Keratinocyte (primary cell): ENCODE measurements around the gene HMCN1. TPM values are rescaled to one million over a fixed set of nuclear protein-coding genes. Genes with fewer than 3 reads are reported as not detected.

Source experiments
- DNase-seq: peaks from one replicate; pipeline ENCODE4 v3.0.0-alpha.2; 2011; ENCODE audit warnings: low read depth, missing footprints, low spot score
- FAIRE-seq: peaks from 2 replicates; lab custom pipeline; 2011; peaks lifted over from hg19 to GRCh38; lab: Jason Lieb, UNC
- H2AFZ ChIP-seq: 2 replicates; pipeline ENCODE4 v1.6.0; 2012; ENCODE audit warnings: low read length, control low read depth, inconsistent platforms; ENCODE audit not compliant: control insufficient read depth
- H3K27ac ChIP-seq: 2 replicates; pipeline ENCODE4 v1.5.1; 2011; ENCODE audit warnings: low read length; ENCODE audit not compliant: control insufficient read depth, insufficient read depth
- H3K27me3 ChIP-seq: 3 replicates; pipeline ENCODE4 v1.6.0; 2011; ENCODE audit warnings: low read length; ENCODE audit not compliant: control insufficient read depth, insufficient read depth; ENCODE audit errors: extremely low read depth
- H3K36me3 ChIP-seq, 2 experiments: 2 replicates in 1 of 2; 3 replicates in 1 of 2; pipeline ENCODE4 v1.5.1; 2011; ENCODE audit warnings: low read length in 2 of 2, mild to moderate bottlenecking in 1 of 2; ENCODE audit not compliant: control insufficient read depth in 2 of 2, insufficient read depth in 2 of 2; ENCODE audit errors: extremely low read depth in 1 of 2
- H3K4me1 ChIP-seq: 3 replicates; pipeline ENCODE4 v1.5.1; 2011; ENCODE audit warnings: low read length; ENCODE audit not compliant: control insufficient read depth, insufficient read depth; ENCODE audit errors: extremely low read depth
- H3K4me2 ChIP-seq: 3 replicates; pipeline ENCODE4 v1.6.0; 2011; ENCODE audit warnings: low read depth, low read length; ENCODE audit not compliant: control insufficient read depth, insufficient read depth; ENCODE audit errors: extremely low read depth
- H3K4me3 ChIP-seq, 3 experiments: fragments of 200-600 bp in 1 of 3; sonication (generic) in 1 of 3; 2 replicates in 2 of 3; 3 replicates in 1 of 3; pipeline ENCODE4 v1.5.1; 2011 to 2016; ENCODE audit warnings: low read length in 3 of 3, mild to moderate bottlenecking in 3 of 3, control low read depth in 2 of 3, inconsistent platforms in 1 of 3, low read depth in 1 of 3, mixed read lengths in 1 of 3, mixed run types in 1 of 3, moderate library complexity in 1 of 3; ENCODE audit not compliant: control insufficient read depth in 2 of 3, insufficient read depth in 2 of 3; ENCODE audit errors: extremely low read depth in 1 of 3
- H3K79me2 ChIP-seq: 2 replicates; pipeline ENCODE4 v1.6.0; 2012; ENCODE audit warnings: low read length; ENCODE audit not compliant: control insufficient read depth, insufficient read depth
- H3K9ac ChIP-seq: 3 replicates; pipeline ENCODE4 v1.6.0; 2011; ENCODE audit warnings: low read length; ENCODE audit not compliant: control insufficient read depth, insufficient read depth; ENCODE audit errors: extremely low read depth
- H3K9me1 ChIP-seq: 3 replicates; pipeline ENCODE4 v1.6.0; 2011; ENCODE audit warnings: low read length; ENCODE audit not compliant: control insufficient read depth, insufficient read depth; ENCODE audit errors: extremely low read depth
- H3K9me3 ChIP-seq: 2 replicates; pipeline ENCODE4 v1.5.1; 2012; ENCODE audit warnings: low read depth, low read length; ENCODE audit not compliant: control insufficient read depth
- H4K20me1 ChIP-seq: 3 replicates; pipeline ENCODE4 v1.6.0; 2011; ENCODE audit warnings: low read length; ENCODE audit not compliant: control insufficient read depth, insufficient read depth; ENCODE audit errors: extremely low read depth
- EZH2 ChIP-seq: IDR thresholded peaks from one replicate; pipeline ENCODE4 v1.6.1; 2012; ENCODE audit warnings: inconsistent platforms, mild to moderate bottlenecking, low read length, moderate library complexity
- dilution Hi-C: fragments of 300-500 bp; cut with MboI; formaldehyde crosslinking; loops from one replicate; pipeline ENCODE4 v1.7.0; 2020; ENCODE audit warnings: low sequenced_read_pairs; ENCODE audit not compliant: extremely low pct_ligation_motif_present
- polyA plus RNA-seq, 5 experiments: library from polyadenylated mRNA; depleted of rRNA in 3 of 5; stranded (reverse) in 3 of 5; stranded (forward) in 1 of 5; unstranded in 1 of 5; fragments of >200 nt; gene quantifications; 1 replicate in 1 of 5; 2 replicates in 3 of 5; 3 replicates in 1 of 5; pipeline versions ENCODE4 v1.2.1 to v1.2.3, GENCODE V29; 2011 to 2012; ENCODE audit warnings: missing spikeins in 2 of 5, low read depth in 1 of 5, low replicate concordance in 1 of 5
- TF ChIP-seq, protein P1 (sequence below), 3 experiments: IDR thresholded peaks in 1 of 3; conservative IDR thresholded peaks in 1 of 3; optimal IDR thresholded peaks in 1 of 3; 2 replicates in 2 of 3; 3 replicates in 1 of 3; pipeline versions ENCODE3 to v1.5.1; 2011; ENCODE audit warnings: low read length in 3 of 3, mild to moderate bottlenecking in 3 of 3, moderate library complexity in 2 of 3, control low read depth in 1 of 3, inconsistent platforms in 1 of 3; ENCODE audit not compliant: insufficient read depth in 2 of 3; ENCODE audit errors: extremely low read depth in 1 of 3

The HMCN1 gene
- polyA plus RNA-seq, 1 donor (not counting 4 experiments of a cell fraction or from before 2014, with no cell fraction given) = 1.8 TPM

DNA sequence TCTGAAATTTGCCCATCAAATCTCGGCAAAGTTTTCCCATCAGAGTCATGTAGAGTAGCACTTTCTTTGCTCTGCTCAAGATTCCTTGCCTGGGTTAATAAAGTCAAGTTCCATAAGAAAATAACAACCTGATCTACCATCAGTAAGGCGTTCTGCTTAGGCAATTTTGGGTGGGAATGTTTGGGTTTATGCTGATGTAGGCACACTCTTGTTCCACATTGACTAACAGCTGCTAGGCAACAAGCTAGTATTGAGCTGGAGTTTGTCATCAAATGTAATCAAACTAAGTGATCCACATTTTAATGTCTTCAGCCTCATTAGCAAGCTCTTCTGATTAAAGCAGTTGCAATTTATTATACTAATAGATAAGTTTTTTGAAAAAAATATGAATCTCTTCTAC is 12.1 kb upstream of the HMCN1 start:
- H2AFZ ChIP-seq = no peak overlapping the region
- no peaks in the 10 kb centered on the region for H3K9me1 ChIP-seq
- peak; percentile 65 for FAIRE-seq
- no peaks in the 10 kb centered on the region for H3K79me2 ChIP-seq
- H3K27me3 ChIP-seq = no peaks in the 10 kb centered on the region
- no peaks in the 10 kb centered on the region for H3K9me3 ChIP-seq
- dilution Hi-C loops = no loop called here
- H3K4me2 ChIP-seq = no peak overlapping the region
- DNase-seq = no peak
- H3K9ac ChIP-seq = no peak overlapping the region
- no peak overlapping the region for H3K27ac ChIP-seq
- no peaks in the 10 kb centered on the region for H4K20me1 ChIP-seq
- no peak overlapping the region for H3K4me3 ChIP-seq
- TF ChIP-seq, protein P1, sequence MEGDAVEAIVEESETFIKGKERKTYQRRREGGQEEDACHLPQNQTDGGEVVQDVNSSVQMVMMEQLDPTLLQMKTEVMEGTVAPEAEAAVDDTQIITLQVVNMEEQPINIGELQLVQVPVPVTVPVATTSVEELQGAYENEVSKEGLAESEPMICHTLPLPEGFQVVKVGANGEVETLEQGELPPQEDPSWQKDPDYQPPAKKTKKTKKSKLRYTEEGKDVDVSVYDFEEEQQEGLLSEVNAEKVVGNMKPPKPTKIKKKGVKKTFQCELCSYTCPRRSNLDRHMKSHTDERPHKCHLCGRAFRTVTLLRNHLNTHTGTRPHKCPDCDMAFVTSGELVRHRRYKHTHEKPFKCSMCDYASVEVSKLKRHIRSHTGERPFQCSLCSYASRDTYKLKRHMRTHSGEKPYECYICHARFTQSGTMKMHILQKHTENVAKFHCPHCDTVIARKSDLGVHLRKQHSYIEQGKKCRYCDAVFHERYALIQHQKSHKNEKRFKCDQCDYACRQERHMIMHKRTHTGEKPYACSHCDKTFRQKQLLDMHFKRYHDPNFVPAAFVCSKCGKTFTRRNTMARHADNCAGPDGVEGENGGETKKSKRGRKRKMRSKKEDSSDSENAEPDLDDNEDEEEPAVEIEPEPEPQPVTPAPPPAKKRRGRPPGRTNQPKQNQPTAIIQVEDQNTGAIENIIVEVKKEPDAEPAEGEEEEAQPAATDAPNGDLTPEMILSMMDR (optimal IDR thresholded peaks at IDR 0.05 in 1 of 3, IDR thresholded peaks at IDR 0.05 in 1 of 3, conservative IDR thresholded peaks at IDR 0.05 in 1 of 3; ENCODE audit: extremely low read depth in 1 of 3, insufficient read depth in 2 of 3, low read length in 3 of 3) = no peak
- no peak for TF ChIP-seq EZH2
- H3K36me3 ChIP-seq = no peaks in the 10 kb centered on the region
- peaks cover 25% of the 10 kb centered on the region for H3K4me1 ChIP-seq

DNA sequence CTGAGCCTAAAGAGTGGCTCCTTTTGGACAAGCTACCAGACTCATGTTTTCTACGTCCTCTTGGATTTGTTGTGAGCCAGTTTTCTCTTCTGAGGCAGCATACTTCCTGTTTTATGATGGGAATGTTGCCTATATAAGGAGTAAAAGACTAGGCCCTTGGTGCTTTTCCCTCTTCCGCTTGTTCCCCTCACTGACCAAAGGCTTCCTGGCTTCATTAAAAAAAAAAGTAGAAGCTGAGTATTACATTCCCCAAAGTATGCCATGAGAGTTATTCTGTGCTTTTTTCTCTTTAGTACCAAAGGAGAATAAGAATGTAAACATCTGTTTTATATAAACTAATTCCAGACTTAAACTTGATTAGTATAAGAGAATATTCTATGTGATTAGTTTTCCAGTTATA is 6.5 kb upstream of the HMCN1 start:
- H3K27me3 ChIP-seq = no peaks in the 10 kb centered on the region
- no peaks in the 10 kb centered on the region for H3K9me3 ChIP-seq
- no peak for TF ChIP-seq EZH2
- TF ChIP-seq, protein P1 (optimal IDR thresholded peaks at IDR 0.05 in 1 of 3, IDR thresholded peaks at IDR 0.05 in 1 of 3, conservative IDR thresholded peaks at IDR 0.05 in 1 of 3; ENCODE audit: extremely low read depth in 1 of 3, insufficient read depth in 2 of 3, low read length in 3 of 3) = no peak
- H3K9me1 ChIP-seq = no peaks in the 10 kb centered on the region
- DNase-seq (no peak), FAIRE-seq (no peak)
- no peaks in the 10 kb centered on the region for H3K4me1 ChIP-seq
- dilution Hi-C loops = no loop called here
- no peaks in the 10 kb centered on the region for H3K79me2 ChIP-seq
- no peak overlapping the region for H3K4me3 ChIP-seq
- H3K9ac ChIP-seq = no peak overlapping the region
- H3K27ac ChIP-seq = no peak overlapping the region
- no peak overlapping the region for H3K4me2 ChIP-seq
- no peak overlapping the region for H2AFZ ChIP-seq
- H3K36me3 ChIP-seq = no peaks in the 10 kb centered on the region
- no peaks in the 10 kb centered on the region for H4K20me1 ChIP-seq
